HEK293T (cell line): ENCODE results near the gene SLC6A6.

Source experiments
- CTCF ChIA-PET: fragments of 350-600 bp; formaldehyde crosslinking; extraction: SDS; loops from one replicate; lab custom pipeline; 2021; ENCODE audit warnings: antibody characterized with exemption, inconsistent platforms; lab: Yijun Ruan, JAX
- POLR2A ChIA-PET: fragments of 350-600 bp; formaldehyde crosslinking; extraction: SDS; loops from one replicate; lab custom pipeline; 2020; ENCODE audit warnings: antibody characterized with exemption, inconsistent platforms; lab: Yijun Ruan, JAX
- DNase-seq: peaks from one replicate; pipeline ENCODE4 v3.0.0; 2012; ENCODE audit warnings: mixed read lengths; ENCODE audit errors: extremely low spot score
- ARNT ChIP-seq: fragments of 450-650 bp; IDR thresholded peaks from 2 replicates; pipeline ENCODE4 v1.6.1; 2017; ENCODE audit warnings: mild to moderate bottlenecking
- BHLHE40 ChIP-seq: fragments of 450-650 bp; IDR thresholded peaks from 2 replicates; pipeline ENCODE4 v1.6.1; 2016; ENCODE audit warnings: mild to moderate bottlenecking, moderate library complexity, borderline replicate concordance
- CTBP1 ChIP-seq: fragments of 450-650 bp; IDR thresholded peaks from 2 replicates; pipeline ENCODE4 v1.6.1; 2016; ENCODE audit warnings: borderline replicate concordance
- ELF4 ChIP-seq: fragments of 450-650 bp; IDR thresholded peaks from 2 replicates; pipeline ENCODE4 v1.6.1; 2017; ENCODE audit warnings: antibody characterized with exemption
- FOXA1 ChIP-seq: fragments of 450-650 bp; IDR thresholded peaks from 2 replicates; pipeline ENCODE4 v1.6.1; 2016; ENCODE audit warnings: mild to moderate bottlenecking
- FOXK2 ChIP-seq: fragments of 450-650 bp; IDR thresholded peaks from 2 replicates; pipeline ENCODE4 v1.6.1; 2016; ENCODE audit warnings: mild to moderate bottlenecking
- FOXM1 ChIP-seq: fragments of 450-650 bp; IDR thresholded peaks from 2 replicates; pipeline ENCODE4 v1.6.1; 2017; ENCODE audit warnings: mild to moderate bottlenecking, borderline replicate concordance
- HDGF ChIP-seq: fragments of 450-650 bp; IDR thresholded peaks from 2 replicates; pipeline ENCODE4 v1.6.1; 2017; ENCODE audit warnings: antibody characterized with exemption, borderline replicate concordance
- L3MBTL2 ChIP-seq: fragments of 450-650 bp; conservative IDR thresholded peaks from 2 replicates; pipeline ENCODE4 v1.6.1; 2016; ENCODE audit warnings: mild to moderate bottlenecking
- LEF1 ChIP-seq: fragments of 450-650 bp; IDR thresholded peaks from 2 replicates; pipeline ENCODE4 v1.6.1; 2017; ENCODE audit warnings: mild to moderate bottlenecking, borderline replicate concordance
- NFRKB ChIP-seq: fragments of 450-650 bp; IDR thresholded peaks from 2 replicates; pipeline ENCODE4 v1.6.1; 2016; ENCODE audit warnings: mild to moderate bottlenecking, moderate library complexity
- PKNOX1 ChIP-seq: fragments of 450-650 bp; IDR thresholded peaks from 2 replicates; pipeline ENCODE4 v1.6.1; 2016
- SP1 ChIP-seq: fragments of 450-650 bp; IDR thresholded peaks from 2 replicates; pipeline ENCODE4 v1.6.1; 2017
- SUZ12 ChIP-seq: fragments of 450-650 bp; IDR thresholded peaks from 2 replicates; pipeline ENCODE4 v1.6.1; 2016; ENCODE audit warnings: mild to moderate bottlenecking
- TARDBP ChIP-seq: fragments of 450-650 bp; IDR thresholded peaks from 2 replicates; pipeline ENCODE4 v1.6.1; 2016
- ZNF384 ChIP-seq: fragments of 450-650 bp; IDR thresholded peaks from 2 replicates; pipeline ENCODE4 v1.6.1; 2016

Gene SLC6A6

GRCh38 chr3:14451844-14452739 is 49.7 kb downstream of the SLC6A6 start:
- ChIA-PET CTCF (interaction anchor here (0.6 to 1.3 kb wide), 2 partner anchors 128 to 177 kb away, joined by 3 to 4 read pairs; no protein-coding TSS in a partner anchor), POLR2A (interaction anchor here (0.9 to 1.9 kb wide), 3 partner anchors 11 to 273 kb away, joined by 3 to 7 read pairs (median 6); partner anchors contain the start of genes LSM3 and XPC)
- TF ChIP-seq SUZ12, result no peak
- no peak for TF ChIP-seq NFRKB
- TF ChIP-seq CTBP1, result no peak
- no peak for TF ChIP-seq HDGF
- no peak for TF ChIP-seq BHLHE40
- TF ChIP-seq ARNT, result no peak
- TF ChIP-seq FOXK2, result no peak
- no peak for TF ChIP-seq SP1
- TF ChIP-seq LEF1, result no peak
- DNase-seq, result peak; percentile 27

DNA sequence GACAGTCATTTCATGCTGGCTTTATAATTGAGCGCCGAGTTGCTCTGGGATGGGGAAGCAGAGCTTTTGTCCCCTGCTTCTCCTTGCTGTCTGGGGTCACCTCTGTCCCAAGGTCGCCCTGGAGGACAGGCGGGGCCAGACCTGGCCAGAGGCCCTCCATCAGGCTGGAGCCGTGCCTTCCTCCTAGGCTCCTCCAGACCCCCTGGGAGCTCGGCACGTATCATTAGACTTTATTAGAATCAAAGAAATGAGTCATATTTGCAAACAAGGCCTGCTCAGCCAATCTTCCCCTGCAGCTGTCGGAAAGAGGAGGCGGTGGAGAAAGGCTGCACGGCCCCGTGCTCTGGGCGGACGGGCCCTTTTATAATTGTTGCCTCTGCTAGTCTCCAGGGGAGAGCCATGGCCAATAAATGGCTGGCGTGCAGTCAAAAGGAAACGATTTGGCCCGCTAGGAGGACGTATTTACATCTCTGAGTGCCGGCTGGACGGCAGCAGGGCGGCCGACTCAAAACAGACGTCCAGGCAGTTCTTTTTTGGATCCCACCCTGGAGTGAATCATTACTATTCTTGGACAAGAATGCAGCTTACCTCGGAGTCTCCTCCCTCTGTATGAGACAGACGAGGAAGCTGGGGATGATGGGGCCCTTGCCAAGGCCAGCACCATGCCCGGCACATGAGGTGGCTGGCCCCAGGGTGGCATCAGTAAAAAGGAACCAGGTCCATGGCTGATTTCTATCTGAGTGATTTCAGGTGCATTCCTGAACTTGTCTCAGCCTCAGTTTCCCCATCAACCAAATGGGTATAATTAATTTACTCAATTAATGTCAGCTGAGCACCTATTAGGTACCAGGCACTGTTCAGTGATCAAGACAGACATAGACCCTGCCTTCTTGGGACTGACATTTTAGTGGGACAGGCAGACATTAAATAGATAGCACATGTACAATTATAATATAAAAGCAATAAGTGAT is 50.6 kb downstream of the SLC6A6 start:
- TF ChIP-seq ARNT, result peak; percentile 40; the same call in 1 of the 2 replicates
- no peak for TF ChIP-seq NFRKB
- ChIA-PET POLR2A (interaction anchor here (0.6 to 1.9 kb wide), 4 partner anchors 11 to 274 kb away, joined by 3 to 7 read pairs (median 4); partner anchors contain the start of genes LSM3 and XPC), CTCF (interaction anchor here (0.6 to 1.3 kb wide), 3 partner anchors 128 to 249 kb away, joined by 3 to 4 read pairs (median 3); no protein-coding TSS in a partner anchor)
- DNase-seq, result peak; percentile 70

- ChIA-PET CTCF (no interaction called here), POLR2A (no interaction called here)
- no peak for TF ChIP-seq SUZ12
- TF ChIP-seq FOXK2, result no peak
- no peak for DNase-seq
Measured at GRCh38 chr3:14453876-14454638, 51.7 kb downstream of the SLC6A6 start.

DNA sequence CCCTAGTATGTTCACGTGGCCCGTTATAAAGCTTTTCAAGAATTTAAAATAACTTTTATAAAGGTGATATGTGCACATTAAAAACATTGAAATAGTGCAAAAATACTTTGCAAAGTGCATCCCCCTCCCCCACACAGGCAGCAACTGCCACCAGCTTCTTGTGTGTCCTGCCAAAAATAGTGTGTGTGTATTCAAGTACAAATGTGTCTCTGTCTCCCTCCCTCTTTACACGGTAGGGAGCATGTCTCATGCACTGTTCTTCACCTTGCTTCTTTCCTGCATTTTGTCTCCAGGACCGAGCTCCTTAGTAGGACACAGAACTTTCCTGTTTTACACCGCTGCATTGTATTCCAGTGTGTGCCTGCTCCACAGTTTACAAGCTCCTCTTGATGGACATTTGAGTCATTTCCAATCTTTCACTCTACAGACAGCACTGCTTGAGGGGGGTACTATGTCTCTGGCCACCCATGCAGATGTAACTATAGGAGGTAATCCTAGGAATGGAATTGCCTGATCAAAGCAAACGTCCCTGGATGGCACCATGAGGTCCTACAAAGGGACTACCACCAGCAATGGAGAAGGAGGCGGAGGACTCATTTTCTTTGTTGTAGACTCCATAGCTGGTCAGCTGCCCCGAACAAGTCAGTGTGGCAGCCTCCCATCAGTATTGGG is 52.4 kb downstream of the SLC6A6 start:
- DNase-seq, result no peak
- TF ChIP-seq FOXK2 (no peak), FOXA1 (no peak), TARDBP (no peak), LEF1 (no peak), SUZ12 (no peak), ARNT (no peak), L3MBTL2 (no peak), ELF4 (no peak), HDGF (no peak)
- POLR2A ChIA-PET, result no interaction called here
- CTCF ChIA-PET, result no interaction called here

DNA sequence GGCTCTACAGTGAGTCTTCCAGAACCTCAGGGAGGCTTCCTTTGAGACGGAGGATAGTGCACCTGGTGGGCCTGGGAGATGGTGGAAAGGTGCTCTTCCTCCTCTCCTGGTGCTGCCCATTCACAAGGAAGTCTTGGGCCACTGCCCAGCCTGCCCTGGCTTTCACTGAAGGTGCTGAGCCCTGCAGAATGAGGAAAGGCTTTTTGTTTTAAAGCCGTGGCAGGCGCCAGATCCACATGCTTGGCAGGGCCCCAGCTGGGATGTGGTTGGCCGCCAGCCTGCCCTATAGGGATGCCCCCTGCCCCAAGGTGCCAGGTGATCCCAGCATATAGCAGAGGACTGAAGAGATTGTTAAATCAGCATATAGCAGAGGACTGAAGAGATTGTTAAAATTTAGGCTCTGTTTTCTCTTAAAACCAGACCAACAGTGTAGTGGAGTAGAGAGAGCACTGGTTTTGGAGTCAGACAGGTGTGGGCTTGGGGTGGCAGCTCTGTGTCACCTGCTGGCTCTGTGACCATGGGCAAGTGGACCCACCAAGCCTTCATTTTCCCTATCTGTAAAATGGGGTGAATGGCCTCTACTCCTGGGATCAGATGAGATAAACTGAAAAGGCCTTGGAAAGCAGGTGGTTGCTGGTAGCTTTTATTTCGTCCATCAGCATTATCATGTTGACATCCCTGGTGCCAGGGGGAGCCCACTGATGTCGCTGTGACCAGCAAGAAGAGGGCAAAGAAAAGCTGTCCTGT is 53.3 kb downstream of the SLC6A6 start:
- DNase-seq, result no peak
- POLR2A ChIA-PET, result no interaction called here
- CTCF ChIA-PET, result interaction anchor here (0.5 to 1.6 kb wide), 2 partner anchors 13 to 245 kb away, joined by 4 to 9 read pairs; no protein-coding TSS in a partner anchor
- TF ChIP-seq ARNT (no peak), TARDBP (no peak), NFRKB (no peak), PKNOX1 (no peak)

GRCh38 chr3:14456794-14457193 is 54.4 kb downstream of the SLC6A6 start:
- TF ChIP-seq ZNF384 (no peak), CTBP1 (no peak), FOXM1 (no peak), NFRKB (no peak), FOXA1 (no peak), L3MBTL2 (no peak), BHLHE40 (no peak), TARDBP (no peak), FOXK2 (no peak), SUZ12 (no peak), HDGF (no peak), ELF4 (no peak), PKNOX1 (no peak), LEF1 (no peak)
- ChIA-PET POLR2A (no interaction called here), CTCF (interaction anchor here (0.5 to 1.6 kb wide), 2 partner anchors 11 to 246 kb away, joined by 4 to 9 read pairs; no protein-coding TSS in a partner anchor)
- DNase-seq, result no peak
